HEK293T (cell line): ENCODE measurements around the gene DYRK3.

ENCODE experiments used
- HDGF ChIP-seq: fragments of 450-650 bp; IDR thresholded peaks from 2 replicates; pipeline ENCODE4 v1.6.1; 2017; ENCODE audit warnings: antibody characterized with exemption, borderline replicate concordance
- LEF1 ChIP-seq: fragments of 450-650 bp; IDR thresholded peaks from 2 replicates; pipeline ENCODE4 v1.6.1; 2017; ENCODE audit warnings: mild to moderate bottlenecking, borderline replicate concordance

DNA sequence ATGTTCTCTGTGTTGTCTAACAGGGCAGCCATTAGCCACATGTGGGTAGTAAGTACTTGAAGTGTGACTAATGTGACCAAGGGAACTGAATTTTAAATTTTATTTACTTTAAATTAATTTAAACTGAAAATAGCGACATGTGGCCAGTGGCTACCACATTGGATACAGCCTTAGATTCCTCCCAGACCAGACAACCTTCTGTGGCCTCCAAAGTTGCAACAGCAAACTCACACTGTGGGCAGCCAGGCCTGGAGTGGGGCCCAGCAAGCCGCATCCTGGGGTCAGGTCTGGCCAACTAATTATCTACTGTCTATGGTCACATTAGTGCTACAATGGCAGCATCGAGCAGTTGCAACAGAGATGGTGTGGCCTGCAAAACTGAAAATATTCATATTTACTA lies 34.8 kb upstream of the DYRK3 start:
- no peak for TF ChIP-seq HDGF
- TF ChIP-seq LEF1: no peak
